HCT116 (cell line): ENCODE results near the gene RBBP9. TPM values are rescaled to one million over a fixed set of nuclear protein-coding genes. Genes with fewer than 3 reads are reported as not detected.

Experiments
- ATAC-seq: fragments of 200-7000 bp; cut with Tn5 transposase; 2 replicates; pipeline ENCODE4 v1.9.1; 2020; ENCODE audit warnings: mild to moderate bottlenecking, moderate library complexity
- BruUV-seq: library from RNA; stranded (reverse); fragments of 400-500 nt; replicated peaks from 2 replicates; lab custom pipeline; 2021; lab: Mats Ljungman, UMichigan
- CTCF ChIA-PET: fragments of 300-600 bp; sonication (Branson Sonifier 250); formaldehyde crosslinking; loops from one replicate; lab custom pipeline; 2021; ENCODE audit warnings: antibody characterized with exemption; lab: Charles Lee
- POLR2A ChIA-PET: fragments of 300-600, 350-600 bp; sonication (Branson Sonifier 250); formaldehyde crosslinking; loops from one replicate; lab custom pipeline; 2021; ENCODE audit warnings: antibody characterized with exemption; lab: Charles Lee
- RAD21 ChIA-PET, 2 experiments: fragments of 300-600 bp; sonication (Branson Sonifier 250); formaldehyde crosslinking; loops; one replicate each; lab custom pipeline; 2023; ENCODE audit warnings: low total read pairs in 2 of 2; ENCODE audit not compliant: uncharacterized antibody in 2 of 2, unreplicated experiment in 2 of 2, low non-redundant PET in 1 of 2; lab: Charles Lee
- DNase-seq: peaks from one replicate; pipeline ENCODE4 v3.0.0-alpha.2; 2010; ENCODE audit warnings: low read depth, low spot score
- H2AFZ ChIP-seq: fragments of 200-600 bp; shearing (Covaris generic), sonication (generic); 2 replicates; pipeline ENCODE4 v1.6.1; 2017; ENCODE audit warnings: low read depth, mixed run types, mixed read lengths, antibody characterized with exemption, low read length; ENCODE audit not compliant: poor library complexity, severe bottlenecking
- H3K27ac ChIP-seq: 2 replicates; pipeline ENCODE4 v1.5.1; 2012; ENCODE audit warnings: low read depth, low read length
- H3K27me3 ChIP-seq: fragments of 200-600 bp; sonication (generic); 2 replicates; pipeline ENCODE4 v1.6.1; 2016; ENCODE audit warnings: mixed run types, low read length, mixed read lengths; ENCODE audit not compliant: insufficient read depth
- H3K36me3 ChIP-seq, 2 experiments: fragments of 200-500 bp in 1 of 2; fragments of 200-600 bp in 1 of 2; sonication (Bioruptor generic) in 1 of 2; sonication (generic) in 1 of 2; 2 replicates each; pipeline versions ENCODE4 v1.5.1 to v1.6.1; 2014 to 2016; ENCODE audit warnings: low read length in 2 of 2, inconsistent platforms in 1 of 2, mixed read lengths in 1 of 2, mixed run types in 1 of 2; ENCODE audit not compliant: insufficient read depth in 2 of 2, control insufficient read depth in 1 of 2
- H3K4me1 ChIP-seq, 2 experiments: fragments of 200-600 bp in 1 of 2; sonication (generic) in 1 of 2; 2 replicates each; pipeline versions ENCODE4 v1.5.1 to v1.6.1; 2012 to 2017; ENCODE audit warnings: low read length in 2 of 2, inconsistent platforms in 1 of 2, mild to moderate bottlenecking in 1 of 2, mixed read lengths in 1 of 2, mixed run types in 1 of 2, moderate library complexity in 1 of 2; ENCODE audit not compliant: insufficient read depth in 2 of 2, control insufficient read depth in 1 of 2
- H3K4me2 ChIP-seq: fragments of 200-600 bp; sonication (generic); 2 replicates; pipeline ENCODE4 v1.6.1; 2017; ENCODE audit warnings: mixed run types, low read length, mixed read lengths
- H3K4me3 ChIP-seq, 2 experiments: fragments of 200-600 bp in 1 of 2; sonication (generic) in 1 of 2; replicated peaks in 1 of 2; 2 replicates each; pipeline ENCODE4 v1.5.1; 2011 to 2016; ENCODE audit warnings: low read length in 2 of 2, control low read depth in 1 of 2, low read depth in 1 of 2, mild to moderate bottlenecking in 1 of 2, mixed read lengths in 1 of 2, mixed run types in 1 of 2
- H3K79me2 ChIP-seq: fragments of 200-600 bp; sonication (generic); 2 replicates; pipeline ENCODE4 v1.6.1; 2017; ENCODE audit warnings: mild to moderate bottlenecking, mixed run types, low read length, moderate library complexity, mixed read lengths; ENCODE audit not compliant: insufficient read depth
- H3K9ac ChIP-seq: fragments of 200-600 bp; sonication (generic); 2 replicates; pipeline ENCODE4 v1.6.1; 2016; ENCODE audit warnings: low read length, mixed read lengths
- H3K9me2 ChIP-seq: fragments of 200-600 bp; sonication (generic), shearing (Covaris generic); 2 replicates; pipeline ENCODE4 v1.6.1; 2017; ENCODE audit warnings: mixed run types, mild to moderate bottlenecking, moderate library complexity; ENCODE audit not compliant: insufficient read depth
- H3K9me3 ChIP-seq, 2 experiments: fragments of 200-500 bp in 1 of 2; fragments of 200-600 bp in 1 of 2; sonication (Bioruptor generic) in 1 of 2; sonication (generic) in 1 of 2; 2 replicates each; pipeline ENCODE4 v1.6.1; 2014 to 2017; ENCODE audit warnings: low read length in 2 of 2, mixed read lengths in 2 of 2, inconsistent platforms in 1 of 2, low read depth in 1 of 2, mild to moderate bottlenecking in 1 of 2, mixed run types in 1 of 2, moderate library complexity in 1 of 2; ENCODE audit not compliant: control insufficient read depth in 1 of 2, insufficient read depth in 1 of 2
- H4K20me1 ChIP-seq: fragments of 200-600 bp; sonication (generic), shearing (Covaris generic); 2 replicates; pipeline ENCODE4 v1.6.1; 2017; ENCODE audit warnings: mixed run types, mild to moderate bottlenecking, moderate library complexity; ENCODE audit not compliant: insufficient read depth
- CBX3 ChIP-seq: IDR thresholded peaks from 2 replicates; pipeline ENCODE4 v1.6.1; 2012; ENCODE audit warnings: low read depth
- CEBPB ChIP-seq: IDR thresholded peaks from 2 replicates; pipeline ENCODE4 v1.6.1; 2012; ENCODE audit warnings: low read depth
- CTCF ChIP-seq, 3 experiments: fragments of 200-600 bp in 1 of 3; sonication (generic) in 1 of 3; IDR thresholded peaks in 2 of 3; conservative IDR thresholded peaks in 1 of 3; 2 replicates each; pipeline ENCODE4 v1.5.1; 2012 to 2017; ENCODE audit warnings: low read depth in 2 of 3, low read length in 2 of 3, antibody characterized with exemption in 1 of 3, borderline replicate concordance in 1 of 3, control low read depth in 1 of 3, mild to moderate bottlenecking in 1 of 3, mixed read lengths in 1 of 3, mixed run types in 1 of 3, moderate library complexity in 1 of 3; ENCODE audit not compliant: insufficient read depth in 1 of 3
- EGR1 ChIP-seq: IDR thresholded peaks from 2 replicates; pipeline ENCODE4 v1.6.1; 2012; ENCODE audit warnings: low read depth
- ELF1 ChIP-seq: IDR thresholded peaks from 2 replicates; pipeline ENCODE4 v1.6.1; 2012; ENCODE audit warnings: low read depth, borderline replicate concordance
- EZH2 ChIP-seq: fragments of 200-600 bp; sonication (generic); IDR thresholded peaks from 2 replicates; pipeline ENCODE4 v1.6.1; 2017; ENCODE audit warnings: antibody characterized with exemption, mixed run types
- EZH2phosphoT487 ChIP-seq: fragments of 200-600 bp; IDR thresholded peaks from 2 replicates; pipeline ENCODE4 v1.6.1; 2018; ENCODE audit warnings: antibody characterized with exemption, borderline replicate concordance
- FOSL1 ChIP-seq: IDR thresholded peaks from 2 replicates; pipeline ENCODE4 v1.6.1; 2012; ENCODE audit warnings: low read depth
- MAX ChIP-seq: IDR thresholded peaks from 2 replicates; pipeline ENCODE4 v1.6.1; 2012
- POLR2A ChIP-seq: IDR thresholded peaks from 2 replicates; pipeline ENCODE4 v1.7.0; 2011; ENCODE audit warnings: borderline replicate concordance; ENCODE audit not compliant: insufficient read depth, insufficient read length; ENCODE audit errors: extremely low read depth
- POLR2AphosphoS5 ChIP-seq: IDR thresholded peaks from 2 replicates; pipeline ENCODE4 v1.6.1; 2011; ENCODE audit warnings: mild to moderate bottlenecking, low read depth, low read length, moderate library complexity
- REST ChIP-seq: IDR thresholded peaks from 2 replicates; pipeline ENCODE4 v1.6.1; 2012; ENCODE audit warnings: low read depth
- SIN3A ChIP-seq: IDR thresholded peaks from 2 replicates; pipeline ENCODE4 v1.6.1; 2012; ENCODE audit warnings: low read depth
- SP1 ChIP-seq: IDR thresholded peaks from 2 replicates; pipeline ENCODE4 v1.6.1; 2012; ENCODE audit warnings: low read depth
- YY1 ChIP-seq: IDR thresholded peaks from 2 replicates; pipeline ENCODE4 v1.6.1; 2011; ENCODE audit warnings: low read length, low read depth, moderate library complexity, mild to moderate bottlenecking; ENCODE audit not compliant: insufficient replicate concordance; ENCODE audit errors: extremely low read depth
- ZBTB33 ChIP-seq: IDR thresholded peaks from 2 replicates; pipeline ENCODE4 v1.6.1; 2011; ENCODE audit warnings: mild to moderate bottlenecking, low read length, moderate library complexity; ENCODE audit not compliant: insufficient replicate concordance; ENCODE audit errors: extremely low read depth
- ZFX ChIP-seq: fragments of 450-650 bp; IDR thresholded peaks from 2 replicates; pipeline ENCODE4 v1.6.1; 2017
- ZNF274 ChIP-seq: fragments of 200-500 bp; sonication (Bioruptor generic); IDR thresholded peaks from 2 replicates; pipeline ENCODE4 v1.6.1; 2014; ENCODE audit warnings: mild to moderate bottlenecking, low read depth, low read length, inconsistent platforms
- intact Hi-C: fragments of 100-400 bp; cut with micrococcal nuclease; formaldehyde crosslinking; loops from 2 replicates; pipeline ENCODE4 v1.10.0; 2022
- total RNA-seq: library from RNA; stranded (reverse); gene quantifications from one replicate; pipeline ENCODE4 v1.2.1, GENCODE V29; 2021; ENCODE audit not compliant: unreplicated experiment

RBBP9 gene
- total RNA-seq, 1 experiment from 2014 or later: 10.3 TPM

GRCh38 chr20:18533491-18533890 is 36.5 kb upstream of the RBBP9 start (continued):
- TF ChIP-seq EZH2phosphoT487 (no peak), EZH2 (no peak), YY1 (no peak)

- Histone ChIP-seq H3K9me2 (no peaks in the 10 kb centered on the region), H4K20me1 (no peaks in the 10 kb centered on the region), H2AFZ (no peak overlapping the region), H3K4me1 (no peaks in the 10 kb centered on the region), H3K4me2 (no peak overlapping the region), H3K27ac (no peak overlapping the region), H3K9me3 (no peaks in the 10 kb centered on the region), H3K36me3 (peaks cover 40 to 68% of the 10 kb centered on the region in 2 experiments), H3K27me3 (no peaks in the 10 kb centered on the region), H3K4me3 (no peak overlapping the region), H3K9ac (no peak overlapping the region), H3K79me2 (no peaks in the 10 kb centered on the region)
- POLR2A ChIA-PET: no interaction called here
- no peak for TF ChIP-seq CTCF (IDR thresholded peaks at IDR 0.05 in 2 of 3, conservative IDR thresholded peaks at IDR 0.05 in 1 of 3; ENCODE audit: borderline replicate concordance in 1 of 3, insufficient read depth in 1 of 3, low read depth in 2 of 3, low read length in 2 of 3)
- no peak for TF ChIP-seq CEBPB
- TF ChIP-seq ZFX: no peak
- TF ChIP-seq MAX: no peak
- no peak for TF ChIP-seq ZNF274
- no peak for TF ChIP-seq EZH2phosphoT487
- TF ChIP-seq SIN3A: no peak
- TF ChIP-seq EGR1: no peak
- TF ChIP-seq YY1: no peak
- TF ChIP-seq REST: no peak
- TF ChIP-seq SP1: no peak
- no peak for TF ChIP-seq POLR2A
- no peak for TF ChIP-seq ELF1
- TF ChIP-seq ZBTB33: no peak
- no peak for TF ChIP-seq POLR2AphosphoS5
- no peak for TF ChIP-seq EZH2
- no peak for TF ChIP-seq CBX3
- no peak for TF ChIP-seq FOSL1
- CTCF ChIA-PET: no interaction called here
- ATAC-seq: no peak
- intact Hi-C loops: no loop called here
- RAD21 ChIA-PET: no interaction called here
- BruUV-seq: no TSS peak
- DNase-seq: no peak
Measured at GRCh38 chr20:18532626-18533025, 35.6 kb upstream of the RBBP9 start.
